HG02678 (cell line): ENCODE results near the gene MRPL9.
"Not testable (repeated sequence)": the region's sequence is repeated elsewhere in the genome, so short reads cannot be mapped to it uniquely, and the experiment has no call there.

Experiments
- ATAC-seq: cut with Tn5 transposase; IDR thresholded peaks from one replicate; pipeline ENCODE4 v1.9.1; 2021; ENCODE audit warnings: mild to moderate bottlenecking, moderate library complexity; ENCODE audit not compliant: unreplicated experiment

MRPL9 gene

GRCh38 chr1:151787689-151788088 is 24.4 kb upstream of the MRPL9 start:
- ATAC-seq = no peak

GRCh38 chr1:151783796-151784195 is 20.5 kb upstream of the MRPL9 start:
- ATAC-seq = no peak

- ATAC-seq = no peak
Observed at GRCh38 chr1:151782741-151783140, 19.4 kb upstream of the MRPL9 start.

- not testable (repeated sequence) for ATAC-seq
Observed at GRCh38 chr1:151782026-151782425, 18.7 kb upstream of the MRPL9 start.

GRCh38 chr1:151780736-151781135 is 17.4 kb upstream of the MRPL9 start:
- ATAC-seq = not testable (repeated sequence)

- no peak for ATAC-seq
Observed at GRCh38 chr1:151779852-151780251, 16.6 kb upstream of the MRPL9 start.

GRCh38 chr1:151777317-151777716 is 14.0 kb upstream of the MRPL9 start:
- ATAC-seq = no peak

- ATAC-seq = no peak
Observed at GRCh38 chr1:151776665-151777062, 13.4 kb upstream of the MRPL9 start.

GRCh38 chr1:151775894-151776664 is 12.8 kb upstream of the MRPL9 start:
- ATAC-seq = no peak

GRCh38 chr1:151774256-151774922 is 11.1 kb upstream of the MRPL9 start:
- ATAC-seq = no peak

- no peak for ATAC-seq
Observed at GRCh38 chr1:151773702-151774101, 10.4 kb upstream of the MRPL9 start.

- ATAC-seq = not testable (repeated sequence)
Observed at GRCh38 chr1:151769270-151769669, 6.0 kb upstream of the MRPL9 start.

GRCh38 chr1:151768351-151769066 is 5.2 kb upstream of the MRPL9 start:
- not testable (repeated sequence) for ATAC-seq

- no peak for ATAC-seq
Observed at GRCh38 chr1:151763990-151764389, 694 bp upstream of the MRPL9 start.

- no peak for ATAC-seq
Observed at GRCh38 chr1:151760597-151761385, 2.5 kb downstream of the MRPL9 start.

GRCh38 chr1:151759241-151759640 is 4.1 kb downstream of the MRPL9 start:
- no peak for ATAC-seq

GRCh38 chr1:151756291-151756690 is 7.0 kb downstream of the MRPL9 start:
- no peak for ATAC-seq

GRCh38 chr1:151741516-151741915 is 21.8 kb downstream of the MRPL9 start:
- no peak for ATAC-seq

- ATAC-seq = no peak
Observed at GRCh38 chr1:151739590-151740355, 23.5 kb downstream of the MRPL9 start.

- ATAC-seq = no peak
Observed at GRCh38 chr1:151737479-151737878, 25.8 kb downstream of the MRPL9 start.
